K562 (cell line): ENCODE measurements around the gene GNGT2. TPM values are rescaled to one million over a fixed set of nuclear protein-coding genes. Genes with fewer than 3 reads are reported as not detected.

ENCODE experiments used
- ATF2 ChIP-seq: sonication (generic); formaldehyde crosslinking; IDR thresholded peaks from 2 replicates; pipeline ENCODE4 v1.8.1; 2022; ENCODE audit warnings: missing genetic modification reagents
- E4F1 ChIP-seq: fragments of 250-450 bp; sonication (Bioruptor Pico); IDR thresholded peaks from 2 replicates; pipeline ENCODE4 v1.5.0; 2021; ENCODE audit warnings: mild to moderate bottlenecking, borderline replicate concordance
- ESRRB ChIP-seq: fragments of 250-450 bp; sonication (Bioruptor Pico); IDR thresholded peaks from 2 replicates; pipeline ENCODE4 v1.5.0; 2020; ENCODE audit warnings: mild to moderate bottlenecking, moderate library complexity, borderline replicate concordance
- ILF3 ChIP-seq: fragments of 450-650 bp; IDR thresholded peaks from 2 replicates; pipeline ENCODE4 v1.6.1; 2018; ENCODE audit warnings: antibody characterized with exemption, mild to moderate bottlenecking, moderate library complexity, borderline replicate concordance
- LCOR ChIP-seq: sonication (generic); formaldehyde crosslinking; IDR thresholded peaks from 2 replicates; pipeline ENCODE4 v1.8.0; 2022; ENCODE audit warnings: mild to moderate bottlenecking, missing genetic modification reagents
- MTA3 ChIP-seq: fragments of 450-650 bp; formaldehyde crosslinking; IDR thresholded peaks from 2 replicates; pipeline ENCODE4 v1.6.1; 2017; ENCODE audit warnings: mild to moderate bottlenecking, borderline replicate concordance
- NEUROD1 ChIP-seq: fragments of 150-350 bp; IDR thresholded peaks from 2 replicates; pipeline ENCODE4 v1.6.1; 2014; ENCODE audit warnings: borderline replicate concordance, low read length, low read depth; ENCODE audit not compliant: partially characterized antibody
- PHF20 ChIP-seq: fragments of 450-650 bp; IDR thresholded peaks from 2 replicates; pipeline ENCODE4 v1.6.1; 2018; ENCODE audit not compliant: partially characterized antibody
- SMARCA5 ChIP-seq: fragments of 450-650 bp; IDR thresholded peaks from 2 replicates; pipeline ENCODE4 v1.6.1; 2016
- ZNF121 ChIP-seq: sonication (generic); formaldehyde crosslinking; conservative IDR thresholded peaks from 2 replicates; pipeline ENCODE4 v1.8.0; 2022; ENCODE audit warnings: missing genetic modification reagents
- ZNF407 ChIP-seq: fragments of 450-650 bp; IDR thresholded peaks from 2 replicates; pipeline ENCODE4 v1.6.1; 2016; ENCODE audit warnings: low read depth
- ZZZ3 ChIP-seq: fragments of 450-650 bp; IDR thresholded peaks from 2 replicates; pipeline ENCODE4 v1.6.1; 2016; ENCODE audit warnings: antibody characterized with exemption, mild to moderate bottlenecking, moderate library complexity
- polyA plus RNA-seq, 8 experiments: library from polyadenylated mRNA; depleted of rRNA in 4 of 8; stranded (reverse) in 5 of 8; unstranded in 3 of 8; fragments of >200 nt; fragmentation: Nextera tagmentation in 2 of 8; fragmentation: Illumina TruSeq in 1 of 8; extraction: Ambion mirVana in 2 of 8; extraction: Trizol in 1 of 8; gene quantifications; 2 replicates each; pipeline versions ENCODE4 v1.2.1 to v1.2.3, GENCODE V29; 2011 to 2014; ENCODE audit warnings: inconsistent platforms in 1 of 8, missing spikeins in 1 of 8
- total RNA-seq, 7 experiments: library from RNA; depleted of rRNA in 6 of 7; stranded (reverse); fragments of >200 nt in 6 of 7; fragmentation: Illumina TruSeq in 2 of 7; extraction: Trizol in 2 of 7; gene quantifications; 2 replicates each; pipeline versions ENCODE4 v1.2.1 to v1.2.3, GENCODE V29; 2011 to 2021; ENCODE audit warnings: low replicate concordance in 1 of 7

GNGT2 gene
- total and polyA plus RNA-seq, 9 of the 15 experiments (the other 6 are each of a cell fraction or from before 2014, with no cell fraction given), result not detected

GRCh38 chr17:49193513-49194296, 16.7 kb downstream of the GNGT2 start (continued):
- TF ChIP-seq ATF2 (no peak), ZNF121 (CRISPR knock-in tag) (no peak), PHF20 (peak; percentile 48), LCOR (CRISPR knock-in tag) (no peak), ESRRB (CRISPR knock-in tag) (no peak), SMARCA5 (no peak; the same call in 1 of the 2 replicates), MTA3 (peak; percentile 13; the same call in 1 of the 2 replicates), NEUROD1 (no peak), E4F1 (CRISPR knock-in tag) (no peak), ZNF407 (0 out of 2 replicates have a peak, but pooled peaks have one; percentile 44), ZZZ3 (no peak), ILF3 (no peak)
